SK-N-SH (cell line): ENCODE measurements around the gene ST7. TPM values are rescaled to one million over a fixed set of nuclear protein-coding genes. Genes with fewer than 3 reads are reported as not detected.
A peak's percentile ranks its signal among the peaks of the same experiment; 100 is the strongest.

ENCODE experiments used
- CTCF ChIA-PET: fragments of 300-600, 350-600 bp; formaldehyde crosslinking; extraction: SDS; loops from one replicate; lab custom pipeline; 2021; lab: Yijun Ruan, JAX
- POLR2A ChIA-PET: fragments of 350-600 bp; sonication (Branson Sonifier 250); formaldehyde crosslinking; extraction: SDS; loops from one replicate; lab custom pipeline; 2020; ENCODE audit warnings: antibody characterized with exemption, inconsistent platforms; lab: Yijun Ruan, JAX
- DNase-seq: peaks from one replicate; pipeline ENCODE4 v3.0.0; 2012
- H2AFZ ChIP-seq: fragments of 200-600 bp; sonication (generic); 2 replicates; pipeline ENCODE4 v1.8.1; 2016; ENCODE audit warnings: antibody characterized with exemption, mild to moderate bottlenecking, low read depth
- H3F3A ChIP-seq: fragments of 200-600 bp; sonication (generic); replicated peaks from 2 replicates; pipeline ENCODE3; 2016; ENCODE audit warnings: antibody characterized with exemption, mild to moderate bottlenecking; ENCODE audit not compliant: insufficient read depth
- H3K27ac ChIP-seq, 2 experiments: fragments of 200-500 bp in 1 of 2; fragments of 200-600 bp in 1 of 2; sonication (Bioruptor generic) in 1 of 2; sonication (generic), shearing (Covaris generic) in 1 of 2; 2 replicates each; pipeline versions ENCODE4 v1.5.1 to v1.6.1; 2014 to 2016; ENCODE audit warnings: low read depth in 2 of 2, inconsistent platforms in 1 of 2, low read length in 1 of 2, mild to moderate bottlenecking in 1 of 2, mixed read lengths in 1 of 2
- H3K27me3 ChIP-seq: fragments of 200-600 bp; sonication (generic), shearing (Covaris generic); 2 replicates; pipeline ENCODE4 v1.6.1; 2016; ENCODE audit warnings: mixed run types; ENCODE audit not compliant: insufficient read depth
- H3K36me3 ChIP-seq, 2 experiments: fragments of 200-500 bp in 1 of 2; fragments of 200-600 bp in 1 of 2; sonication (Bioruptor generic) in 1 of 2; sonication (generic) in 1 of 2; replicated peaks in 1 of 2; 2 replicates each; pipeline versions ENCODE3 to v1.5.1; 2014 to 2016; ENCODE audit warnings: low read length in 1 of 2, mild to moderate bottlenecking in 1 of 2; ENCODE audit not compliant: insufficient read depth in 2 of 2, control insufficient read depth in 1 of 2
- H3K4me1 ChIP-seq, 2 experiments: fragments of 200-500 bp in 1 of 2; fragments of 200-600 bp in 1 of 2; sonication (Bioruptor generic) in 1 of 2; sonication (generic), shearing (Covaris generic) in 1 of 2; 2 replicates each; pipeline versions ENCODE4 v1.5.1 to v1.6.1; 2014 to 2016; ENCODE audit warnings: low read depth in 1 of 2, low read length in 1 of 2, mixed run types in 1 of 2; ENCODE audit not compliant: insufficient read depth in 2 of 2, control insufficient read depth in 1 of 2
- H3K4me2 ChIP-seq: fragments of 200-600 bp; sonication (generic), shearing (Covaris generic); 2 replicates; pipeline ENCODE4 v1.6.1; 2017; ENCODE audit warnings: mixed run types
- H3K4me3 ChIP-seq, 2 experiments: fragments of 200-500 bp in 1 of 2; fragments of 200-600 bp in 1 of 2; sonication (Bioruptor generic) in 1 of 2; sonication (generic), shearing (Covaris generic) in 1 of 2; 2 replicates each; pipeline versions ENCODE4 v1.5.1 to v1.8.1; 2014 to 2016; ENCODE audit warnings: low read depth in 2 of 2, inconsistent platforms in 1 of 2, low read length in 1 of 2, mild to moderate bottlenecking in 1 of 2, mixed read lengths in 1 of 2, moderate library complexity in 1 of 2
- H3K79me2 ChIP-seq: fragments of 200-600 bp; sonication (generic); 2 replicates; pipeline ENCODE4 v1.8.1; 2017; ENCODE audit warnings: mild to moderate bottlenecking; ENCODE audit not compliant: insufficient read depth
- H3K9ac ChIP-seq: fragments of 200-600 bp; sonication (generic); 2 replicates; pipeline ENCODE4 v1.6.1; 2017; ENCODE audit warnings: mixed run types
- H3K9me2 ChIP-seq: fragments of 200-600 bp; sonication (generic); 2 replicates; pipeline ENCODE4 v1.6.1; 2017; ENCODE audit warnings: mixed run types
- H3K9me3 ChIP-seq: fragments of 200-600 bp; sonication (generic); 2 replicates; pipeline ENCODE4 v1.6.1; 2017; ENCODE audit warnings: mixed run types, mild to moderate bottlenecking, moderate library complexity
- H4K20me1 ChIP-seq: fragments of 200-600 bp; sonication (generic); 2 replicates; pipeline ENCODE4 v1.6.1; 2017; ENCODE audit warnings: mild to moderate bottlenecking, mixed run types; ENCODE audit not compliant: insufficient read depth
- CTCF ChIP-seq: fragments of 200-600 bp; sonication (generic); IDR thresholded peaks from 2 replicates; pipeline ENCODE4 v1.6.1; 2017; ENCODE audit warnings: antibody characterized with exemption, mild to moderate bottlenecking, moderate library complexity
- EP300 ChIP-seq, 2 experiments: IDR thresholded peaks; 2 replicates each; pipeline versions ENCODE4 v1.4.0 to v1.6.1; 2012; ENCODE audit warnings: borderline replicate concordance in 1 of 2, low read depth in 1 of 2, low read length in 1 of 2
- EZH2phosphoT487 ChIP-seq: fragments of 200-600 bp; sonication (generic); IDR thresholded peaks from 2 replicates; pipeline ENCODE4 v1.6.1; 2017; ENCODE audit warnings: low read depth, mixed run types, mild to moderate bottlenecking, antibody characterized with exemption, moderate library complexity, borderline replicate concordance
- FOXJ3 ChIP-seq: sonication (generic); formaldehyde crosslinking; IDR thresholded peaks from 2 replicates; pipeline ENCODE4 v1.5.1; 2020; ENCODE audit warnings: mild to moderate bottlenecking, missing genetic modification reagents
- MAX ChIP-seq: IDR thresholded peaks from 2 replicates; pipeline ENCODE4 v1.4.0; 2012; ENCODE audit warnings: low read depth
- POLR2AphosphoS5 ChIP-seq: IDR thresholded peaks from 2 replicates; pipeline ENCODE4 v1.6.1; 2012; ENCODE audit warnings: low read depth, low read length
- RCOR1 ChIP-seq: fragments of 150-350 bp; IDR thresholded peaks from 2 replicates; pipeline ENCODE4 v1.6.1; 2017; ENCODE audit warnings: antibody characterized with exemption, low read length
- RXRA ChIP-seq: IDR thresholded peaks from 2 replicates; pipeline ENCODE4 v1.4.0; 2012; ENCODE audit warnings: low read depth, mild to moderate bottlenecking, borderline replicate concordance
- SIN3A ChIP-seq: IDR thresholded peaks from 2 replicates; pipeline ENCODE4 v1.6.1; 2012; ENCODE audit warnings: low read depth, mild to moderate bottlenecking, low read length, moderate library complexity, borderline replicate concordance
- TCF12 ChIP-seq: IDR thresholded peaks from 2 replicates; pipeline ENCODE4 v1.4.0; 2012
- ZBTB33 ChIP-seq: IDR thresholded peaks from 2 replicates; pipeline ENCODE4 v1.4.0; 2012; ENCODE audit warnings: low read depth, borderline replicate concordance
- WGBS: methylation state at CpG from one replicate; pipeline ENCODE4 v1.1.6; 2017; ENCODE audit warnings: low lambda C conversion rate; 5-methylcytosine and 5-hydroxymethylcytosine counted together
- polyA plus RNA-seq, 3 experiments: library from polyadenylated mRNA; depleted of rRNA; stranded (reverse); fragments of >200 nt; gene quantifications; 2 replicates each; pipeline ENCODE4 v1.2.3, GENCODE V29; 2012
- TF ChIP-seq, protein P1 (sequence below): IDR thresholded peaks from 2 replicates; pipeline ENCODE4 v1.4.0; 2012; ENCODE audit warnings: low read depth, borderline replicate concordance

Gene ST7
- polyA plus RNA-seq, 1 of the 3 experiments (the other 2 are of a cell fraction), result 23.5 TPM

- Histone ChIP-seq H3K4me3 (no peak overlapping the region), H3K9me3 (no peaks in the 10 kb centered on the region), H3K9me2 (no peaks in the 10 kb centered on the region), H3K79me2 (no peaks in the 10 kb centered on the region), H3K4me2 (no peak overlapping the region), H4K20me1 (no peaks in the 10 kb centered on the region), H3K27ac (no peak overlapping the region), H3F3A (no peaks in the 10 kb centered on the region), H2AFZ (no peak overlapping the region), H3K36me3 (peaks cover 20 to 73% of the 10 kb centered on the region in 2 experiments), H3K9ac (no peak overlapping the region), H3K4me1 (no peaks in the 10 kb centered on the region; a peak in 1 of 4 replicates), H3K27me3 (no peaks in the 10 kb centered on the region)
- 79% methylated on average over 2 of the region's 2 CpGs for WGBS
- TF ChIP-seq EP300 (IDR thresholded peaks at IDR 0.05; ENCODE audit: borderline replicate concordance in 1 of 2, low read depth in 1 of 2, low read length in 1 of 2) (peak in 1 of 2 experiments; percentile 15; a peak in 1 of 4 replicates), MAX (no peak)
- ChIA-PET CTCF (interaction anchor here (0.7 to 1.4 kb wide), 3 partner anchors 36 to 191 kb away, joined by 3 read pairs; no protein-coding TSS in a partner anchor), POLR2A (no interaction called here)
- no peak for DNase-seq
Observed at GRCh38 chr7:117176206-117176605, 222.9 kb downstream of the ST7 start.

DNA sequence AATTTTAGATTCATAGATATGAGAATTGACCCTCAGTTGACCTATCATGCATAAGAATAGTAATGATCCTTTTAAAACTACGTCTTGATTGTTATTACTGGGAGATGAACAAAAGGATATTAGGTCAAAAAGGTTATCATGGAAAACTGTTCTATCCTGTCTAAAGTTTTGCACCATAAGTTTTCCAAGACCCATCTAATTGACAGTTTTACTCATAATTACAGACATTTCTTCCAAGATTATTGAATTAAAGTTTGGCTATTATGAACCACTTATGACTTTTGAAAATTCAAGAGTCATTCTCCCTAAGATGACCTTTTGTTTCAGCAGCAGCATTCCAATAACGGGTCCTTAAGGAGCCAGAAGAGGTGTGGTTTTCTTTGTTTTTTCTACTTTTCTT is 225.3 kb downstream of the ST7 start:
- TF ChIP-seq RXRA (no peak), EP300 (IDR thresholded peaks at IDR 0.05; ENCODE audit: borderline replicate concordance in 1 of 2, low read depth in 1 of 2, low read length in 1 of 2) (no peak), EZH2phosphoT487 (no peak), TCF12 (no peak), ZBTB33 (no peak), MAX (no peak), FOXJ3 (CRISPR knock-in tag) (no peak)
- CTCF ChIA-PET, result interaction anchor here (1.5 kb wide), 1 partner anchor 16 kb away, joined by 4 read pairs; no protein-coding TSS in a partner anchor
- 90% methylated on average over 2 of the region's 2 CpGs for WGBS

DNA sequence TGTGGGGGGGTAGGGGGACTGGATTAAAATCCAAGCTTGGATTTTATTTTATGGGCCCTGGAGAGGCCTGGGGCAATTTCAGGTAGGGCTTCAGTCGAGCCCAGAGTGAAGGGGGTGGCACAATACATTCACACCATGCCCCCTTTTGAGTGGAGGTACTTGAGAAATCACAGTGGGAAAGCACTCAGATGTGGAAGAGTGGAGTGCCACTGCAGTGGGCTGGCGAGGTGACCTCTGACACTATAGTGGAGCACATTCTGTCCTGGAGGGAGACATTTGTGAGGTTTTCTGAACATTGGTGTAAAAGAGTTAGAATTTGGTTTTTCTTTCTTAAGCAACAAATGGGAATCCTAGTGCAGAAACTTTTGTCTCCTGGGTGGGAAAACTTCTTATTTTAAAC is 226.4 kb downstream of the ST7 start:
- H3K4me3 ChIP-seq, result no peak overlapping the region
- TF ChIP-seq EP300 (IDR thresholded peaks at IDR 0.05; ENCODE audit: borderline replicate concordance in 1 of 2, low read depth in 1 of 2, low read length in 1 of 2) (no peak), RCOR1 (no peak), SIN3A (no peak), EZH2phosphoT487 (no peak), POLR2AphosphoS5 (no peak), CTCF (no peak)
- TF ChIP-seq, protein P1, sequence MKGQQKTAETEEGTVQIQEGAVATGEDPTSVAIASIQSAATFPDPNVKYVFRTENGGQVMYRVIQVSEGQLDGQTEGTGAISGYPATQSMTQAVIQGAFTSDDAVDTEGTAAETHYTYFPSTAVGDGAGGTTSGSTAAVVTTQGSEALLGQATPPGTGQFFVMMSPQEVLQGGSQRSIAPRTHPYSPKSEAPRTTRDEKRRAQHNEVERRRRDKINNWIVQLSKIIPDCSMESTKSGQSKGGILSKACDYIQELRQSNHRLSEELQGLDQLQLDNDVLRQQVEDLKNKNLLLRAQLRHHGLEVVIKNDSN, result no peak
- ChIA-PET CTCF (interaction anchor here (1.5 kb wide), 1 partner anchor 15 kb away, joined by 4 read pairs; no protein-coding TSS in a partner anchor), POLR2A (no interaction called here)
- H3K9ac ChIP-seq, result no peak overlapping the region
- no peaks in the 10 kb centered on the region for H4K20me1 ChIP-seq
- peaks cover 0 to 21% of the 10 kb centered on the region in 2 experiments; a peak in 2 of 4 replicates for H3K4me1 ChIP-seq
- no peak overlapping the region for H3K4me2 ChIP-seq
- no peak overlapping the region for H2AFZ ChIP-seq
- no peak overlapping the region for H3K27ac ChIP-seq
- H3K36me3 ChIP-seq, result peaks cover 9 to 41% of the 10 kb centered on the region in 2 experiments
- WGBS, result 83% methylated on average over 2 of the region's 2 CpGs
- H3K9me3 ChIP-seq, result no peaks in the 10 kb centered on the region
- no peaks in the 10 kb centered on the region for H3K79me2 ChIP-seq
- H3K9me2 ChIP-seq, result no peaks in the 10 kb centered on the region
- H3F3A ChIP-seq, result peaks cover 5% of the 10 kb centered on the region
- no peaks in the 10 kb centered on the region for H3K27me3 ChIP-seq
- no peak for DNase-seq

More for the DNA sequence above, 225.3 kb downstream of the ST7 start:
- no peaks in the 10 kb centered on the region for H3K9me2 ChIP-seq
- no peak overlapping the region for H2AFZ ChIP-seq
- DNase-seq, result no peak
- POLR2A ChIA-PET, result no interaction called here
- H4K20me1 ChIP-seq, result no peaks in the 10 kb centered on the region
- no peaks in the 10 kb centered on the region for H3K27me3 ChIP-seq
- peaks cover 0 to 12% of the 10 kb centered on the region in 2 experiments; a peak in 2 of 4 replicates for H3K4me1 ChIP-seq
- H3K9ac ChIP-seq, result no peak overlapping the region
- no peak overlapping the region for H3K4me2 ChIP-seq
- no peaks in the 10 kb centered on the region for H3K9me3 ChIP-seq
- H3F3A ChIP-seq, result no peaks in the 10 kb centered on the region
- no peak overlapping the region for H3K27ac ChIP-seq
- H3K79me2 ChIP-seq, result no peaks in the 10 kb centered on the region
- peaks cover 9 to 51% of the 10 kb centered on the region in 2 experiments for H3K36me3 ChIP-seq
- no peak overlapping the region for H3K4me3 ChIP-seq
